Sciatic nerve (tissue), 2 donors: ENCODE data around the gene MGAT4C. TPM values are rescaled to one million over a fixed set of nuclear protein-coding genes. Genes with fewer than 3 reads are reported as not detected.

Experiments used
- ATAC-seq: fragments of 200-7000 bp; cut with Tn5 transposase; one replicate; pipeline ENCODE4 v1.9.1; 2020; ENCODE audit warnings: mild to moderate bottlenecking, moderate library complexity
- DNase-seq: peaks from one replicate; pipeline ENCODE4 v3.0.0-alpha.2; 2020; ENCODE audit warnings: low spot score
- intact Hi-C: fragments of 100-400 bp; cut with DNase I; formaldehyde crosslinking; loops from one replicate; pipeline ENCODE4 v1.14.2; 2022
- total RNA-seq: library from RNA; stranded (reverse); fragmentation: NEBNext Ultra II Directional; extraction: Animal tissue kit (Norgen Biotek cat#: 25700); gene quantifications from one replicate; pipeline ENCODE4 v1.2.1, GENCODE V29; 2021
- donor health status: DM: no; HTN: no; CAD: no.
- donor health status: DM: no; HTN: no; CAD: no.

MGAT4C gene
- total RNA-seq, 1 donor from 2014 or later = 0.71 TPM

- ATAC-seq = no peak
- no peak for DNase-seq
- intact Hi-C loops = no loop called here
These were observed 237.8 kb downstream of the MGAT4C start for GRCh38 chr12:86018361-86018760.

DNA sequence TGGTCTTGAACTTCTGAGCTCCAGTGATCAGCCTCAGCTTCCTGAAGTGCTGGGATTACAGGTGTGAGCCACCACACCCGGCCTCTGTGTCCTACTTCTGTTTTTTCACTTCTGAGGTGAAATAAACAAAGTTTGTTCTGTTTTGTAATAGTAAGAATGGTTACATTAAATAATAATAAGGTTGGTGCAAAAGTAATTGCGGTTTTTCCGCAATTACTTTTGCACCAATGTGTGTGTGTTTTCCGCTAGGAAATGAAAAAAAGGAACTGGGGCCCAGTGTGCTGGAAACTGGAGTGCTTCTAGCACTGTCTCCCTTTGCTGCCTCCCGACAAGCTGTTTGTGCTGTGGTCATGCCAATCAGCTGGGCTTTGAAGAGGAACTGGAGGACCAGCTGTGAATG lies 241.2 kb downstream of the MGAT4C start:
- ATAC-seq (no peak), DNase-seq (no peak)
- intact Hi-C loops = no loop called here

DNA sequence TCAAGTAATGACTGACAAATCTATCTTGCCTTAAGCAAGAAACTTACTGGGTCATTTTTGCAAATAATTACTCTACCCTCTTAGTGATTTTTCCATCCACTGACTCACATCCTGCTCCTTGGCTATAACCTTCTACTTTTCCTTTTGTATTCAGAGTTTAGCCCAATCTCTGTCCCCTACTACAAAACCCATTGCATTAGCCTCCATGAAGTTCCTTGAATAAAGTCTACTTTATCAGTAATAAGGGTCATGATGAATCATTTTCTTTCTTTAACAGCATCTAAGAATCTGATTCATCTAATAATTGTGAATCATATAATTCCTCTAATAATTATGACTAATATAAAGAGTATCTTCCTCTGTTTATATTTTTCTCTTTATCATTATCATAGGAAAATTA lies 249.5 kb downstream of the MGAT4C start:
- intact Hi-C loops = no loop called here
- ATAC-seq (no peak), DNase-seq (no peak)

DNA sequence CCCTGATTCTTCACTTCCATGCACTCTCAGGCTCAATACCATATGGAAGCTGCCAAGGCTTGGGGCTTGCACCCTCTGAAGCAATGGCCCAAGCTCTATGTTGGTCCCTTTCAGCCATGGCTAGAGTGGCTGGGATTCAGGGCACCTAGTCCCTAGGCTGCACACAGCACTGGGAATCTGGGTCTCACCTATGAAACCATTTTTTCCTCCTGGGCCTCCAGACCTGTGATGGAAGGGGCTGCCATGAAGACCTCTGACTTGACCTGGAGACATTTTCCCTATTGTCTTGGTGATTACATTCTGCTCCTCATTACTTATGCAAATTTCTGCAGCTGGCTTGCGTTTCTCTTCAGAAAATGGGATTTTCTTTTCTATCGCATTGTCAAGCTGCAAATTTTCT lies 258.1 kb downstream of the MGAT4C start:
- DNase-seq = no peak
- ATAC-seq = no peak
- intact Hi-C loops = no loop called here

- ATAC-seq = no peak
- no peak for DNase-seq
- intact Hi-C loops = no loop called here
These were observed 259.9 kb downstream of the MGAT4C start for GRCh38 chr12:85996280-85996679.

DNA sequence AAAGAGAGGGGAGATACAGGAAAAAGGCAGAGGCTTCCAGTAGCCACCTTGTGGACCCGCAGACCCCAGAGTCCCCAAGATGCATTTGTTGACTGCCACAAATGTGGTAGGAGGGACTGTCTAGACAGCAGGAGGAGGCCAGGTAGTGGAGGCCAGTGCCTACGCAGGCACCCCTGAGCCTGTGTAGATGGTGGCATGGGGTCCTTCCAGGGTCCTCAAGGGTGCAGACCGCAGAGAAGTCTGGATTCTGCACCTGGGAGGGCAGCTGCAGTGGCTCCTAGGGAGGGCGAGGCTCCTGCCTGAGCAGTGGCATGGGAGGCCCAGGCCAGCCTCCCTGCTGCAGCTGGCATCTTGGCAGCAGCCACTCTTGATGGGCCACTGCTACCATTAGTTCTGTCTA lies 262.4 kb downstream of the MGAT4C start:
- ATAC-seq (no peak), DNase-seq (no peak)
- intact Hi-C loops = no loop called here

GRCh38 chr12:85985996-85986395 lies 270.2 kb downstream of the MGAT4C start:
- no peak for ATAC-seq
- no peak for DNase-seq
- intact Hi-C loops = no loop called here

GRCh38 chr12:85983601-85984000 lies 272.6 kb downstream of the MGAT4C start:
- intact Hi-C loops = no loop called here
- ATAC-seq (no peak), DNase-seq (no peak)

DNA sequence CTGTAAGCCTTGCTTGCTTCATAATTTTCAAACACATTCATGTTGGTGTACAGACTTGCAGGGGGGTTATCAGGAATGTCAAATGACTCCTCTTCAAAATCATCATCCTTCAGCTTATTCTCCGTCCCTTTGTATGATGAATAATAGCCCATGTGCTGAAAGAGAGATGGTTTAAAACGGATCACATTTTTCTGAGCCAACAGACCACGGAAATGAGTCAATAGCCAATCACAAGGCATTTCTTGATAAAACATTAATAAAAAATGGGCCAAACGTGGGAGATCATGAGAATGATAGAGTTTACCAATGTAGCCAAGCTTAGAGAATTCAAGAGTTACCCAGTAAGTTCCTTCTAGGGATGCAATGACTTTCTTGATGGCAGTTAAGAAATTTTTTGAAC lies 276.6 kb downstream of the MGAT4C start:
- intact Hi-C loops = no loop called here
- ATAC-seq (no peak), DNase-seq (no peak)

- DNase-seq (no peak), ATAC-seq (no peak)
- intact Hi-C loops = no loop called here
These were observed 280.5 kb downstream of the MGAT4C start for GRCh38 chr12:85975716-85976115.

DNA sequence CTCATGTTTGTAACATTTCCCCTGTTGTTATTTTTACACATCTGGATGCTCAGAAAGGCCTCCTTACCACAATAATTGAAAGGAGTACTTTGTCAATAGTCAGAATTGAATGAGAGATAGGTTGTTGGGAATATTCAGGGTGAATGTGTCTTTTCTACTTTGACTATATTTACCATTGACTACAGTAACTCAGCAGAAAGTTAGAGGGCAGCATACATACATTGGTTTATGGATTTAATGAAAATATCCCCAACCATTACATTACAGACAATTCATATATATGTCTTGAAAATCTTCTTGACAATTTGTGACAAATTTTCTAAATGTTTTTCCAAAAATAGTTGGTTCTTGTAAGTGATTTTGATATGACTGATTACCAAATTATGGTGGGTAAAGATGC lies 284.4 kb downstream of the MGAT4C start:
- ATAC-seq (no peak), DNase-seq (no peak)
- intact Hi-C loops = no loop called here

DNA sequence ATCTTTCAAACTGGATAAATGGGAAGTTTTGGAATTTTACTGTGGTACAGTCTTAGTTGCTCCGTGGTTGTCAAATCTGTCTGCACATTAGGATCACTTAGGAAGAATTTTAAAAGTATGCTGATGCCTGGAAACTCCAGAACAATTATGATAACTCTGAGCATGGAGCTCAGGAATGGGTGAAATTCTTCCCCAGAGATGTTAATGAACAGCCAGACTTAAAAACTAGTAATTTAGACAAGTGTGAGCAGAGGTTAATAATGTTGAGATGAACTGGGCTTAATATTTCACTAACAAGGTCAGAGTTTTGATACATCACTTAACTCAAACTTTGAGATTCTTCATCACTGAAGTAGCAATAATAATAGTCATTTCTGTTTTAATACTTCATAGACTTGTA lies 287.6 kb downstream of the MGAT4C start:
- no peak for ATAC-seq
- intact Hi-C loops = no loop called here
- DNase-seq = no peak

- intact Hi-C loops = no loop called here
- ATAC-seq (no peak), DNase-seq (no peak)
These were observed 292.9 kb downstream of the MGAT4C start for GRCh38 chr12:85963326-85963725.

- ATAC-seq (no peak), DNase-seq (no peak)
- intact Hi-C loops = no loop called here
These were observed 300.1 kb downstream of the MGAT4C start for GRCh38 chr12:85956081-85956480.

DNA sequence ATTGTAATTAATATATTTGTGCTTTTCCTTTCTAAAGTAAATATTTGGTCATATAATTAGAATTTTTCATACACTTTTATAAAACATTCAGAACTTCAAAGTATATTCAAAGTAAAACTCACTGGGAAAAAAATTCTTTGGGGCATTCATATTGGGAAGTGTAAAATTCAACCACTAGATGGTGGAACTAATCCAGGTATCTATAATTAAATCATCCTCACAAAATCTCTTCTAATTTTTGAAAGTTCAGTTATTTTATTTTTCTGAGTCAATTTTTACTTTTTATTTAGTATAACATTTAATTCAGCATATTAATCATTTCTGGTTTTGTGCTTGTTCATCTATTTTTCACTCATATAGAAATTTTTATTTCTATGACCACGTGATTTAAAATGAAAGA lies 301.1 kb downstream of the MGAT4C start:
- DNase-seq (no peak), ATAC-seq (no peak)
- intact Hi-C loops = no loop called here

DNA sequence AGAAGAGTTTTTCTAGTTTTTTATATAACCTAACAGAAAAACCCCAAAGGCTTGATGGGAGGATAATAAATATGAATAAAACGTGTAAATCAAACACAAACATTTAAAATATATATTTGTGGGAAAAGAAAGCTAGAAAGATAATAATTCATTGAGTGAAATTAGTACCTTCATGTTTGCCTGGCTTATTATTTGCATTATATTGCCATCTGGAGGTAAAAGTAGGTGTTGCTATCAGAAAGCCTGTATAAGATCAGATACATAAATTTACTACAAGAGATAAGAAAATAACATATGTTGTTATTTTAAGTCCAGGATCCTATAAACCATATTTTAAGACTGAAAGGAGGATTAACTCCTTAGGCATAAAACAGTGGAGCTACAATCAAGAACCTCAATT lies 304.4 kb downstream of the MGAT4C start:
- intact Hi-C loops = no loop called here
- DNase-seq (no peak), ATAC-seq (no peak)

- DNase-seq (no peak), ATAC-seq (no peak)
- intact Hi-C loops = no loop called here
These were observed 306.9 kb downstream of the MGAT4C start for GRCh38 chr12:85949253-85949652.

DNA sequence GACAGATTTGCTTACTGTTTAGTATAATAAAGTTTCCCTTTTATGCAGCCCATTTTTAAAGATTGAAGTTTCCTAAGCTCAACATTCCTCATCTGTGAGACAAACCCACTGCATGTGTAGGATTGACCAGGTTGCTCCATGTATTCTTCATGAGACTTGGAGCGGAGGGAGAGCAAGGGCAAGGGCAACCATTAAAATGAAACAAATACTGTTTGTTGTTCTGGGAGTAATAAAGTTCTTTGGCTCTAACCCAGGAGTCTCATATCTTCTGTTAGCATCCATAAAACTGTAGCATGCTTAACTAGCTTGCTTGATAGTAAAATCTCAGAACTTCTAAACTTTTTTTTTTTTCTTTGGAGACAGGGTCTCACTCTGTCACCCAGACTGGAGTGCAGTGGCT lies 307.9 kb downstream of the MGAT4C start:
- no peak for DNase-seq
- intact Hi-C loops = no loop called here
- ATAC-seq = no peak

DNA sequence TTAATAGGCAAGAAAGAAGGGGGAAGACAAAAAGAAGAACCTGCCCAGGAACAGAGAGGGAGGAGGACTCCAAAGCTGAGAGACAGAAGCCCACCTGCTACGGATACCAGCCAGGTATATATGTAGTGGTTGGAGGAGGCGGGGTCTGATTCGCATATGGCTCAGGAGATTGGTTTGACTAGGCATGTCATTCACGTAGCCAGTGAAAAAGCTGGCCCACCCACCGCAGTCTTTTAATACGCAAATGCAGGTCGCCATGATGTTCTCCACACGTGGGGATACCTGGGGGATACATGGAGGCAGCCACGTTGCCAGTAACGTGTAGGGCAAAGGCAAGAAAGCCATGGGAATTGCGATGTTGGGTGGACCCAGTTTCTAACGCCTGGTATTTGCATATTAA lies 308.9 kb downstream of the MGAT4C start:
- ATAC-seq (no peak), DNase-seq (no peak)
- intact Hi-C loops = no loop called here

- intact Hi-C loops = no loop called here
- no peak for ATAC-seq
- no peak for DNase-seq
These were observed 309.8 kb downstream of the MGAT4C start for GRCh38 chr12:85946375-85946774.

DNA sequence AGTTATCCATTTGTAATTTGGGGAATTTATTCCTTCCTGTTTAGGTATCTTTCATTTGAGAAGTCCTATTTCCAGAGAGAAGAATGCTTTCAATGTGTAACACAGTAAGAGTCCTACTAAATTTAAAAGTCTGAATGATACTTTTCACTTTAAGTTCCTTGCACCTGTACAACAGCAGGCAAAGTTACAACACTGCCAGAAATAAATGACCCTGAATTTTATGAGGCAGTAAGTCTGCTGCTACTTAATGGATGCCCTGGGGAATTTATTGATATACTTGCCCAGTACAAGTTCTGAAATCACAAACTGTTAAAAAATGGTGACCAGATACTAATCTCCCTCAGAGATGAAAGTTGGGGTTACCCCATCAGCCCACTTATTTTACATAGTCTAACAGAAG lies 329.0 kb downstream of the MGAT4C start:
- ATAC-seq = no peak
- intact Hi-C loops = no loop called here
- no peak for DNase-seq

GRCh38 chr12:85923767-85924331 lies 332.3 kb downstream of the MGAT4C start:
- DNase-seq = no peak
- intact Hi-C loops = no loop called here
- ATAC-seq = no peak
